ENCODE measurements around the gene ATG10. TPM values are rescaled to one million over a fixed set of nuclear protein-coding genes. Genes with fewer than 3 reads are reported as not detected.

The ATG10 gene
- total and polyA plus RNA-seq, 2 of the 8 experiments (the other 6 are each of a cell fraction or from before 2014, with no cell fraction given): 3.7 to 8.8 TPM

GRCh38 chr5:81961651-81962440 is 10.0 kb upstream of the ATG10 start (continued):
- TF ChIP-seq ASH2L (IDR thresholded peaks at IDR 0.05; ENCODE audit: low read length) (no peak), RNF2 (IDR thresholded peaks at IDR 0.05; ENCODE audit: borderline replicate concordance, low read depth, low read length, missing control alignments, poor library complexity, severe bottlenecking) (no peak), E2F6 (IDR thresholded peaks at IDR 0.05) (no peak), ATF3 (IDR thresholded peaks at IDR 0.05; ENCODE audit: insufficient read depth, low read depth, low read length) (no peak), SIN3A (conservative IDR thresholded peaks at IDR 0.05 in 1 of 2, IDR thresholded peaks at IDR 0.05 in 1 of 2; ENCODE audit: low read depth in 1 of 2, low read length in 2 of 2) (no peak), TBP (IDR thresholded peaks at IDR 0.05; ENCODE audit: low read depth, low read length) (no peak), SIX5 (IDR thresholded peaks at IDR 0.05; ENCODE audit: low read depth, low read length) (no peak), EGR1 (IDR thresholded peaks at IDR 0.05; ENCODE audit: borderline replicate concordance, low read depth, low read length) (no peak)

All from H1 (cell line).